Lung (tissue), 12 donors: ENCODE measurements around the gene MMP25. TPM values are rescaled to one million over a fixed set of nuclear protein-coding genes. Genes with fewer than 3 reads are reported as not detected.

Experiments
- ATAC-seq: fragments of 200-7000 bp; cut with Tn5 transposase; one replicate; pipeline ENCODE4 v1.9.1; 2020; ENCODE audit warnings: moderate number of reproducible peaks; ENCODE audit not compliant: insufficient read depth, low FRiP score
- DNase-seq, 3 donors: peaks; one replicate each; pipeline ENCODE4 v3.0.0-alpha.2; 2013 to 2017
- H3K27ac ChIP-seq, 2 donors: one replicate each; pipeline ENCODE4 v1.5.1; 2013; ENCODE audit warnings: mild to moderate bottlenecking in 2 of 2, moderate library complexity in 2 of 2, control low read depth in 1 of 2, inconsistent platforms in 1 of 2, low read depth in 1 of 2, low read length in 1 of 2
- H3K27me3 ChIP-seq, 3 donors: one replicate each; pipeline ENCODE4 v1.5.1; 2013; ENCODE audit warnings: low read length in 2 of 3; ENCODE audit not compliant: control insufficient read depth in 3 of 3, insufficient read depth in 3 of 3
- H3K36me3 ChIP-seq, 4 donors: one replicate each; pipeline ENCODE4 v1.5.1; 2013; ENCODE audit warnings: low read length in 4 of 4, mild to moderate bottlenecking in 1 of 4, moderate library complexity in 1 of 4; ENCODE audit not compliant: control insufficient read depth in 4 of 4, insufficient read depth in 4 of 4
- H3K4me1 ChIP-seq, 5 donors: one replicate each; pipeline ENCODE4 v1.5.1; 2013; ENCODE audit warnings: low read length in 5 of 5, mild to moderate bottlenecking in 2 of 5, moderate library complexity in 1 of 5; ENCODE audit not compliant: control insufficient read depth in 5 of 5, insufficient read depth in 5 of 5
- H3K4me3 ChIP-seq: one replicate; pipeline ENCODE4 v1.5.1; 2013; ENCODE audit warnings: mild to moderate bottlenecking, control low read depth, moderate library complexity
- H3K9ac ChIP-seq, 2 donors: one replicate each; pipeline ENCODE4 v1.5.1; 2013; ENCODE audit warnings: low read length in 2 of 2, control low read depth in 1 of 2; ENCODE audit not compliant: insufficient read depth in 1 of 2
- H3K9me3 ChIP-seq, 4 donors: one replicate each; pipeline ENCODE4 v1.5.1; 2013; ENCODE audit warnings: low read length in 3 of 4, mild to moderate bottlenecking in 1 of 4, moderate library complexity in 1 of 4; ENCODE audit not compliant: control insufficient read depth in 4 of 4, insufficient read depth in 3 of 4
- CTCF ChIP-seq: IDR thresholded peaks from 2 replicates; pipeline ENCODE4 v1.5.1; 2012; ENCODE audit warnings: mild to moderate bottlenecking; ENCODE audit errors: control extremely low read depth, extremely low read depth
- WGBS, 2 donors: extraction: QIAGEN DNeasy Blood & Tissue Kit; methylation state at CpG; one replicate each; pipeline ENCODE4 v1.1.7; 2013; 5-methylcytosine and 5-hydroxymethylcytosine counted together
- polyA plus RNA-seq, 2 donors: library from polyadenylated mRNA; stranded (reverse); fragments of 200-250 nt; gene quantifications; one replicate each; pipeline ENCODE4 v1.2.1, GENCODE V29; 2013
- total RNA-seq, 2 donors: library from RNA; depleted of rRNA in 1 of 2; stranded (reverse); fragments of >200 nt in 1 of 2; gene quantifications; one replicate each; pipeline ENCODE4 v1.2.1, GENCODE V29; 2014 to 2021
- donor health status: control.
- donor health status: control.
- donor health status: Bipolar disorder and iron deficiency.
- donor health status: healthy.
- donor health status: DM: yes; HTN: yes; CAD: no.

MMP25 gene
- total and polyA plus RNA-seq, 4 donors = 4.2 to 94.4 (median 20.6) TPM

GRCh38 chr16:3008690-3009037 is 37.7 kb upstream of the MMP25 start:
- TF ChIP-seq CTCF = no peak
- ATAC-seq (no peak), DNase-seq (peak in 1 of 3 donors; percentile 48)
- peak overlapping the region in 1 of 2 donors; percentile 65 for H3K27ac ChIP-seq
- peaks cover 0 to 2% (median 0%) of the 10 kb centered on the region in 4 donors for H3K9me3 ChIP-seq
- peaks cover 0 to 33% (median 2%) of the 10 kb centered on the region in 5 donors for H3K4me1 ChIP-seq
- WGBS, 2 donors = 62 to 66% methylated on average over 4 of the region's 4 CpGs
- no peak overlapping the region for H3K4me3 ChIP-seq
- peaks cover 0 to 43% (median 26%) of the 10 kb centered on the region in 3 donors for H3K27me3 ChIP-seq
- no peak overlapping the region for H3K9ac ChIP-seq
- H3K36me3 ChIP-seq = no peaks in the 10 kb centered on the region

DNA sequence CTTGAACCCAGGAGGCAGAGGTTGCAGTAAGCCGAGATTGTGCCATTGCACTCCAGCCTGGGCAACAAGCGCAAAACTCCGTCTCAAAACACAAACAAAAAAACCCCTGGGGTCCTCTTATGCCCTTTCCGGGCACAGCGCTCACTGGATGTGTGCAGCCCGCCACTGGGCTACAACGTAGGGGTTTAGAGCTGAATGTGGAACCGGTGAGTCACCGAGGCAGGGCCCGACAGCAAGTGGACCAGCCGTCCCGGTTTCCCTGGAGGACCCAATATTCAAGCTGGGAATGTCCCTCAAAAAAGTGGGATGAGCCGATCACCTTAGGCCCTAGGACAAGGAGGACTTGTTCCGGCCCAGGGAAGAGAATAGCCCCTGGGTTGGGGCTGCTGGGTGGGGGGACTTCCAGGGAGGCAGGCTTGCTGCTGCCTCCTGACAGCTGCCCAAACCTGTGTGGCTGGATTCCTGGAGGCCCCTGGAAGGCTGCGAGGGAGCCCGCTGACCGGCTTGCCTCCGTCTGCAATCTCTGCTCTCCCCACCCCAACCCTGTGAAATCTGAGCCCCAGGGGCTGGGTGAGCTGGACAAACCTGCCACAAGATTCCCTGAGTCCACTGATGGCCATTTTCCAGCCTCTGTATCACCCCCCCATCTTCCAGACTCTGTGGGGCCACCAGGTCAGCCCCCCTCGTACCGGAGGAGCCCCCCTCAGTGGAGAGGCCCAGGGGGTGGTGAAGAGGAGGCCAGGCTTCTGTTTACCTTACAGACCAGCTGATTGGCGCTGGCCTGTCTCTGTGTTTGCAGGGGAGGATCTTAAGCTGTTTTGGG is 36.6 kb upstream of the MMP25 start:
- Histone ChIP-seq H3K36me3 (no peaks in the 10 kb centered on the region), H3K27ac (peak overlapping the region in 1 of 2 donors; percentile 78), H3K27me3 (peaks cover 0 to 46% (median 26%) of the 10 kb centered on the region in 3 donors), H3K9me3 (peaks cover 0 to 2% (median 0%) of the 10 kb centered on the region in 4 donors), H3K4me3 (no peak overlapping the region), H3K9ac (no peak overlapping the region), H3K4me1 (peaks cover 0 to 42% (median 2%) of the 10 kb centered on the region in 5 donors)
- WGBS, 2 donors = 47 to 69% methylated on average over 21 of the region's 21 CpGs
- TF ChIP-seq CTCF = no peak
- peak; percentile 52 for ATAC-seq
- DNase-seq = peak; percentile 81 to 90 (median 90)

- WGBS, 2 donors = 88 to 94% methylated on average over 8 of the region's 8 CpGs
- DNase-seq = no peak
- peak overlapping the region in 1 of 2 donors; percentile 49 for H3K27ac ChIP-seq
- no peak overlapping the region for H3K4me3 ChIP-seq
- H3K36me3 ChIP-seq = no peaks in the 10 kb centered on the region
- peaks cover 0 to 43% (median 26%) of the 10 kb centered on the region in 3 donors for H3K27me3 ChIP-seq
- H3K4me1 ChIP-seq = peaks cover 0 to 43% (median 4%) of the 10 kb centered on the region in 5 donors
- no peak for TF ChIP-seq CTCF
- no peak overlapping the region for H3K9ac ChIP-seq
- no peak for ATAC-seq
- peaks cover 0 to 2% (median 0%) of the 10 kb centered on the region in 4 donors for H3K9me3 ChIP-seq
Measured at GRCh38 chr16:3010510-3010909, 35.9 kb upstream of the MMP25 start.
